HepG2 (cell line): Measurements from ENCODE around the gene CAPG. TPM values are rescaled to one million over a fixed set of nuclear protein-coding genes. Genes with fewer than 3 reads are reported as not detected.

ENCODE experiments used
- GATAD1 ChIP-seq: IDR thresholded peaks from 2 replicates; pipeline ENCODE4 v1.6.1; 2016; ENCODE audit warnings: missing genetic modification reagents, missing compliant biosample characterization
- REL ChIP-seq: sonication (generic); formaldehyde crosslinking; conservative IDR thresholded peaks from 2 replicates; pipeline ENCODE4 v1.8.0; 2022; ENCODE audit warnings: mild to moderate bottlenecking, missing genetic modification reagents, moderate library complexity
- RFX1 ChIP-seq: fragments of 450-650 bp; IDR thresholded peaks from 2 replicates; pipeline ENCODE4 v1.6.1; 2017
- RFX3 ChIP-seq: IDR thresholded peaks from 2 replicates; pipeline ENCODE4 v1.6.1; 2016; ENCODE audit warnings: missing biosample characterization, missing genetic modification reagents
- TCF12 ChIP-seq, 2 experiments: fragments of 450-650 bp in 1 of 2; sonication (generic) in 1 of 2; formaldehyde crosslinking in 1 of 2; IDR thresholded peaks; 2 replicates each; pipeline versions ENCODE4 v1.6.1 to v1.8.0; 2017 to 2022; ENCODE audit warnings: antibody characterized with exemption in 1 of 2, mild to moderate bottlenecking in 1 of 2, missing genetic modification reagents in 1 of 2, moderate library complexity in 1 of 2
- ZFP36 ChIP-seq: fragments of 150-350 bp; IDR thresholded peaks from 2 replicates; pipeline ENCODE4 v1.6.1; 2018; ENCODE audit warnings: borderline replicate concordance, low read length, low read depth; ENCODE audit not compliant: partially characterized antibody
- ZNF10 ChIP-seq: sonication (generic); formaldehyde crosslinking; IDR thresholded peaks from 2 replicates; pipeline ENCODE4 v1.4.0; 2020; ENCODE audit warnings: mild to moderate bottlenecking, low read depth, missing genetic modification reagents, borderline replicate concordance
- ZNF136 ChIP-seq: sonication (generic); formaldehyde crosslinking; IDR thresholded peaks from 2 replicates; pipeline ENCODE4 v1.8.1; 2022; ENCODE audit warnings: low read depth, mild to moderate bottlenecking, moderate library complexity, missing genetic modification reagents
- ZNF230 ChIP-seq: sonication (generic); formaldehyde crosslinking; IDR thresholded peaks from 2 replicates; pipeline ENCODE4 v1.4.0; 2020; ENCODE audit warnings: mild to moderate bottlenecking, missing genetic modification reagents
- ZNF614 ChIP-seq: IDR thresholded peaks from 2 replicates; pipeline ENCODE4 v1.6.1; 2018; ENCODE audit warnings: missing biosample characterization, missing genetic modification reagents, inconsistent platforms, borderline replicate concordance
- ZNF615 ChIP-seq: sonication (generic); formaldehyde crosslinking; IDR thresholded peaks from 2 replicates; pipeline ENCODE4 v1.5.0; 2020; ENCODE audit warnings: mild to moderate bottlenecking, missing genetic modification reagents, borderline replicate concordance
- ZNF777 ChIP-seq: sonication (generic); formaldehyde crosslinking; IDR thresholded peaks from 2 replicates; pipeline ENCODE4 v1.4.0; 2020; ENCODE audit warnings: missing genetic modification reagents
- polyA plus RNA-seq, 8 experiments: library from polyadenylated mRNA; depleted of rRNA in 3 of 8; stranded (reverse) in 7 of 8; unstranded in 1 of 8; fragments of >200 nt; fragmentation: Illumina TruSeq in 4 of 8; extraction: Trizol in 4 of 8; gene quantifications; 2 replicates each; pipeline versions ENCODE4 v1.2.1 to v1.2.3, GENCODE V29; 2011 to 2016; ENCODE audit warnings: low read depth in 4 of 8, missing spikeins in 1 of 8, mixed read lengths in 1 of 8; ENCODE audit not compliant: insufficient read depth in 1 of 8
- total RNA-seq, 5 experiments: library from RNA; depleted of rRNA; stranded (reverse); fragments of >200 nt; fragmentation: Illumina TruSeq; extraction: Trizol; gene quantifications; 2 replicates each; pipeline ENCODE4 v1.2.3, GENCODE V29; 2016; ENCODE audit warnings: low read depth in 1 of 5
- TF ChIP-seq, protein P1 (sequence below): sonication (generic); formaldehyde crosslinking; IDR thresholded peaks from 2 replicates; pipeline ENCODE4 v1.8.1; 2023; ENCODE audit warnings: mild to moderate bottlenecking, moderate library complexity, missing genetic modification reagents
- TF ChIP-seq, protein P2 (sequence below): sonication (generic); formaldehyde crosslinking; IDR thresholded peaks from 2 replicates; pipeline ENCODE4 v1.4.0; 2020; ENCODE audit warnings: missing genetic modification reagents, low read depth, mild to moderate bottlenecking, borderline replicate concordance
- TF ChIP-seq, protein P3 (sequence below): sonication (generic); formaldehyde crosslinking; IDR thresholded peaks from 2 replicates; pipeline ENCODE4 v1.4.0; 2020; ENCODE audit warnings: mild to moderate bottlenecking, low read depth, missing genetic modification reagents
- TF ChIP-seq, protein P4 (sequence below): sonication (generic); formaldehyde crosslinking; IDR thresholded peaks from 2 replicates; pipeline ENCODE4 v1.4.0; 2020; ENCODE audit warnings: missing genetic modification reagents
- TF ChIP-seq, protein P5 (sequence below): sonication (generic); IDR thresholded peaks from 2 replicates; pipeline ENCODE4 v1.6.1; 2016; ENCODE audit warnings: low read depth, borderline replicate concordance
- TF ChIP-seq, protein P6 (sequence below): sonication (generic); formaldehyde crosslinking; IDR thresholded peaks from 2 replicates; pipeline ENCODE4 v1.4.0; 2020; ENCODE audit warnings: missing genetic modification reagents, borderline replicate concordance
- TF ChIP-seq, protein P7 (sequence below): sonication (generic); formaldehyde crosslinking; IDR thresholded peaks from 2 replicates; pipeline ENCODE4 v1.8.0; 2022; ENCODE audit warnings: mild to moderate bottlenecking, missing genetic modification reagents, moderate library complexity

CAPG gene
- total and polyA plus RNA-seq, 2 of the 13 experiments (the other 11 are each of a cell fraction or from before 2014, with no cell fraction given) = 12.7 to 18.2 TPM

DNA sequence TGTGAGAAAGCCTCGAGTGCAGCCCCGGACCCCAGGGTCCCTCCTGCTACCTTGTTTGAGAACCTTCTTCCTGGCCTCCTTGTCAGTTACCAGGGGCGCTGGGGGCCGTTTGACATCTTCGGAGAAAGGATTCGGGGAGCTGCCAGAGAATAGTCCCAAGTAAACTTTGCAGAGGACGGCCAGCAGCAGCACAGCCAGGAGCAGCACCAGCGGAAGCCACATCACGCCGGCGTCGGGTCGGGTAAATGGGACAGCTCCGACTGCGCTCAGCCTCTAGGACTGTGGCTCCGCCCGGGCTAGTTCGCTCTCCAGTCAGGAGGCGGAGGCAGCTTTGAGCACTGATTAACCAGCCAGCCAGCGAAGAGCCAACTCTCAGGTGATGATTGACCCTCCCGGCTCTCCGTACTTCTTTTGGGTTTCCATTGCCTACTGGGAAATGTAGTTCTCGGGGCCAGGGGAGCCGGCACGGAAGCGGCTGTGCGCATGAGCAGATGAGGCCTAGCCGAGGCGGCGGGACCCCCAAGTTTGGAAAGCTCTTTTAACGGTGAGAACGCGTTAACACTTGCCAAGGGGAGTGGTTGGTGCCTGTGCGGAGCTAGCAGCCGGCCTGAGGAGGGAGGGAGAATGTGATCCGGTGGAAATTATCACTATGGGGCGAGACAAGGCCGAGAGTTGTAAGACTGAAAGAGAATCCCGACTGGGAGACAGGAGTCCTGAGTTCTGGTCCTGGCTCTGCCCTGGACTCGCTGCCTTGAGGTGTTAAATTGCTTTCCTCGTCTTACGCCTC, 55.7 kb downstream of the CAPG start, which contains the start of the genes ELMOD3 and RETSAT (continued):
- TF ChIP-seq, protein P1, sequence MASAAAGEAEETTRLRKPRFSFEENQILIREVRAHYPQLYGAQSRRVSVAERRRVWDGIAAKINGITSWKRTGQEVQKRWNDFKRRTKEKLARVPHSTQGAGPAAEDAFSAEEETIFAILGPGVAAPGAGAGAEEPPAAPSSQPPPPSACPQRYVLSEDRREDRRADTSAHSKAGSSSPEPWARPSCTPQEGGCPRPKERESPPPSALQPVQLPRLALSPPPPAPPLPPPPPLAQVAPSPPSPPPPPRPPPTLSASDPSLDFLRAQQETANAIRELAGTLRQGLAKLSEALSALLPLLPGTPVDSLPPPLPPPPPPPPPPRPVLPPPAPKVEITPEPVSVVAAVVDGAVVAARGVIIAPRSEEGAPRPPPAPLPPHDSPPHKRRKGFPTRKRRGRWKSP (CRISPR knock-in tag) = peak; percentile 77
- peak; percentile 87 for TF ChIP-seq ZNF614 (CRISPR knock-in tag)
- peak; percentile 81 for TF ChIP-seq ZNF777 (CRISPR knock-in tag)
- no peak for TF ChIP-seq TCF12 (IDR thresholded peaks at IDR 0.05)
- TF ChIP-seq TCF12 (CRISPR knock-in tag; IDR thresholded peaks at IDR 0.05) = no peak
- TF ChIP-seq, protein P2, sequence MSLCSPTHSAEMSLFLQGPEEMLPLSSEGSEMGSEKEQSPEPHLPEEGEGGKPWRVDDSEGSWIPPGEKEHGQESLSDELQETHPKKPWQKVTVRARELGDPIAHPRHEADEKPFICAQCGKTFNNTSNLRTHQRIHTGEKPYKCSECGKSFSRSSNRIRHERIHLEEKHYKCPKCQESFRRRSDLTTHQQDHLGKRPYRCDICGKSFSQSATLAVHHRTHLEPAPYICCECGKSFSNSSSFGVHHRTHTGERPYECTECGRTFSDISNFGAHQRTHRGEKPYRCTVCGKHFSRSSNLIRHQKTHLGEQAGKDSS = peak; percentile 99
- TF ChIP-seq ZNF10 = no peak
- peak; percentile 86 for TF ChIP-seq GATAD1
- TF ChIP-seq ZNF136 (CRISPR knock-in tag) = peak; percentile 72; the same call in 1 of the 2 replicates
- TF ChIP-seq ZNF230 (CRISPR knock-in tag) = peak; percentile 95
- TF ChIP-seq ZFP36 = no peak
- peak; percentile 20; the same call in 1 of the 2 replicates for TF ChIP-seq ZNF615
- TF ChIP-seq, protein P3, sequence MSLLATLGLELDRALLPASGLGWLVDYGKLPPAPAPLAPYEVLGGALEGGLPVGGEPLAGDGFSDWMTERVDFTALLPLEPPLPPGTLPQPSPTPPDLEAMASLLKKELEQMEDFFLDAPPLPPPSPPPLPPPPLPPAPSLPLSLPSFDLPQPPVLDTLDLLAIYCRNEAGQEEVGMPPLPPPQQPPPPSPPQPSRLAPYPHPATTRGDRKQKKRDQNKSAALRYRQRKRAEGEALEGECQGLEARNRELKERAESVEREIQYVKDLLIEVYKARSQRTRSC (CRISPR knock-in tag) = peak; percentile 92
- TF ChIP-seq RFX3 (CRISPR knock-in tag) = no peak; the same call in 1 of the 2 replicates
- TF ChIP-seq, protein P4, sequence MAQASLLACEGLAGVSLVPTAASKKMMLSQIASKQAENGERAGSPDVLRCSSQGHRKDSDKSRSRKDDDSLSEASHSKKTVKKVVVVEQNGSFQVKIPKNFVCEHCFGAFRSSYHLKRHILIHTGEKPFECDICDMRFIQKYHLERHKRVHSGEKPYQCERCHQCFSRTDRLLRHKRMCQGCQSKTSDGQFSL (CRISPR knock-in tag) = no peak; the same call in none of the 2 replicates
- TF ChIP-seq, protein P5, sequence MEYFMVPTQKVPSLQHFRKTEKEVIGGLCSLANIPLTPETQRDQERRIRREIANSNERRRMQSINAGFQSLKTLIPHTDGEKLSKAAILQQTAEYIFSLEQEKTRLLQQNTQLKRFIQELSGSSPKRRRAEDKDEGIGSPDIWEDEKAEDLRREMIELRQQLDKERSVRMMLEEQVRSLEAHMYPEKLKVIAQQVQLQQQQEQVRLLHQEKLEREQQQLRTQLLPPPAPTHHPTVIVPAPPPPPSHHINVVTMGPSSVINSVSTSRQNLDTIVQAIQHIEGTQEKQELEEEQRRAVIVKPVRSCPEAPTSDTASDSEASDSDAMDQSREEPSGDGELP = peak; percentile 77; the same call in 1 of the 2 replicates
- TF ChIP-seq RFX1 = no peak
- TF ChIP-seq, protein P6, sequence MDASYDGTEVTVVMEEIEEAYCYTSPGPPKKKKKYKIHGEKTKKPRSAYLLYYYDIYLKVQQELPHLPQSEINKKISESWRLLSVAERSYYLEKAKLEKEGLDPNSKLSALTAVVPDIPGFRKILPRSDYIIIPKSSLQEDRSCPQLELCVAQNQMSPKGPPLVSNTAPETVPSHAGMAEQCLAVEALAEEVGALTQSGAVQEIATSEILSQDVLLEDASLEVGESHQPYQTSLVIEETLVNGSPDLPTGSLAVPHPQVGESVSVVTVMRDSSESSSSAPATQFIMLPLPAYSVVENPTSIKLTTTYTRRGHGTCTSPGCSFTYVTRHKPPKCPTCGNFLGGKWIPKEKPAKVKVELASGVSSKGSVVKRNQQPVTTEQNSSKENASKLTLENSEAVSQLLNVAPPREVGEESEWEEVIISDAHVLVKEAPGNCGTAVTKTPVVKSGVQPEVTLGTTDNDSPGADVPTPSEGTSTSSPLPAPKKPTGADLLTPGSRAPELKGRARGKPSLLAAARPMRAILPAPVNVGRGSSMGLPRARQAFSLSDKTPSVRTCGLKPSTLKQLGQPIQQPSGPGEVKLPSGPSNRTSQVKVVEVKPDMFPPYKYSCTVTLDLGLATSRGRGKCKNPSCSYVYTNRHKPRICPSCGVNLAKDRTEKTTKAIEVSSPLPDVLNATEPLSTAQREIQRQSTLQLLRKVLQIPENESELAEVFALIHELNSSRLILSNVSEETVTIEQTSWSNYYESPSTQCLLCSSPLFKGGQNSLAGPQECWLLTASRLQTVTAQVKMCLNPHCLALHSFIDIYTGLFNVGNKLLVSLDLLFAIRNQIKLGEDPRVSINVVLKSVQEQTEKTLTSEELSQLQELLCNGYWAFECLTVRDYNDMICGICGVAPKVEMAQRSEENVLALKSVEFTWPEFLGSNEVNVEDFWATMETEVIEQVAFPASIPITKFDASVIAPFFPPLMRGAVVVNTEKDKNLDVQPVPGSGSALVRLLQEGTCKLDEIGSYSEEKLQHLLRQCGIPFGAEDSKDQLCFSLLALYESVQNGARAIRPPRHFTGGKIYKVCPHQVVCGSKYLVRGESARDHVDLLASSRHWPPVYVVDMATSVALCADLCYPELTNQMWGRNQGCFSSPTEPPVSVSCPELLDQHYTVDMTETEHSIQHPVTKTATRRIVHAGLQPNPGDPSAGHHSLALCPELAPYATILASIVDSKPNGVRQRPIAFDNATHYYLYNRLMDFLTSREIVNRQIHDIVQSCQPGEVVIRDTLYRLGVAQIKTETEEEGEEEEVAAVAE (CRISPR knock-in tag) = no peak; the same call in 1 of the 2 replicates
- no peak for TF ChIP-seq REL (CRISPR knock-in tag)
- TF ChIP-seq, protein P7, sequence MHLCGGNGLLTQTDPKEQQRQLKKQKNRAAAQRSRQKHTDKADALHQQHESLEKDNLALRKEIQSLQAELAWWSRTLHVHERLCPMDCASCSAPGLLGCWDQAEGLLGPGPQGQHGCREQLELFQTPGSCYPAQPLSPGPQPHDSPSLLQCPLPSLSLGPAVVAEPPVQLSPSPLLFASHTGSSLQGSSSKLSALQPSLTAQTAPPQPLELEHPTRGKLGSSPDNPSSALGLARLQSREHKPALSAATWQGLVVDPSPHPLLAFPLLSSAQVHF (CRISPR knock-in tag) = no peak
